GM12878 (cell line): ENCODE data around the gene PJA1. TPM values are rescaled to one million over a fixed set of nuclear protein-coding genes. Genes with fewer than 3 reads are reported as not detected.
A peak's percentile ranks its signal among the peaks of the same experiment; 100 is the strongest.

Source experiments
- ATAC-seq: fragments of 200-7000 bp; cut with Tn5 transposase; 3 replicates; pipeline ENCODE4 v1.9.1; 2020; ENCODE audit warnings: mild to moderate bottlenecking, moderate library complexity
- BruUV-seq: library from RNA; stranded (reverse); fragments of 400-500 nt; replicated peaks from 2 replicates; lab custom pipeline; 2021; lab: Mats Ljungman, UMichigan
- CTCF ChIA-PET: fragments of 300-600 bp; sonication (Branson Sonifier 250); formaldehyde crosslinking; extraction: SDS; loops from one replicate; lab custom pipeline; 2021; ENCODE audit warnings: inconsistent platforms; lab: Yijun Ruan, JAX
- POLR2A ChIA-PET: fragments of 350-600 bp; formaldehyde crosslinking; extraction: SDS; loops from one replicate; lab custom pipeline; 2021; ENCODE audit warnings: inconsistent platforms; lab: Charles Lee
- RAD21 ChIA-PET: fragments of 300-600 bp; sonication (Branson Sonifier 250); formaldehyde crosslinking; loops from one replicate; lab custom pipeline; 2023; ENCODE audit warnings: antibody characterized with exemption; ENCODE audit not compliant: unreplicated experiment; lab: Charles Lee
- SMC1A ChIA-PET: fragments of 300-600 bp; sonication (Branson Sonifier 250); formaldehyde crosslinking; loops from one replicate; lab custom pipeline; 2023; ENCODE audit not compliant: unreplicated experiment, uncharacterized antibody; lab: Charles Lee
- DNase-seq: peaks from one replicate; pipeline ENCODE4 v3.0.0-alpha.2; 2011; ENCODE audit warnings: low read depth, low spot score
- FAIRE-seq: peaks from 3 replicates; lab custom pipeline; 2011; peaks lifted over from hg19 to GRCh38; lab: Jason Lieb, UNC
- H2AFZ ChIP-seq: 2 replicates; pipeline ENCODE4 v1.6.0; 2011; ENCODE audit warnings: low read depth, low read length, control low read depth; ENCODE audit not compliant: control insufficient read depth
- H3K27ac ChIP-seq: 2 replicates; pipeline ENCODE4 v1.5.1; 2011; ENCODE audit warnings: control low read depth; ENCODE audit not compliant: control insufficient read depth, insufficient read depth
- H3K27me3 ChIP-seq, 2 experiments: replicated peaks in 1 of 2; 2 replicates each; pipeline versions ENCODE4 v1.6.0 to v1.6.1; 2011; ENCODE audit warnings: low read length in 1 of 2; ENCODE audit not compliant: control insufficient read depth in 2 of 2, insufficient read depth in 2 of 2
- H3K36me3 ChIP-seq, 2 experiments: 2 replicates each; pipeline ENCODE4 v1.5.1; 2011; ENCODE audit warnings: low read length in 1 of 2; ENCODE audit not compliant: control insufficient read depth in 2 of 2, insufficient read depth in 2 of 2
- H3K4me1 ChIP-seq: 2 replicates; pipeline ENCODE4 v1.6.1; 2011; ENCODE audit warnings: mild to moderate bottlenecking, low read length, moderate library complexity, mixed read lengths; ENCODE audit not compliant: control insufficient read depth, insufficient read depth
- H3K4me2 ChIP-seq: 2 replicates; pipeline ENCODE4 v1.6.0; 2011; ENCODE audit warnings: control low read depth; ENCODE audit not compliant: control insufficient read depth, insufficient read depth
- H3K4me3 ChIP-seq: fragments of 200-600 bp; sonication (generic); 2 replicates; pipeline ENCODE4 v1.5.1; 2016
- H3K79me2 ChIP-seq: 2 replicates; pipeline ENCODE4 v1.6.0; 2011; ENCODE audit warnings: low read length; ENCODE audit not compliant: control insufficient read depth, insufficient read depth
- H3K9ac ChIP-seq: 2 replicates; pipeline ENCODE4 v1.8.0; 2011; ENCODE audit warnings: low read length, control low read depth, mixed read lengths; ENCODE audit not compliant: control insufficient read depth, insufficient read depth
- H3K9me3 ChIP-seq: replicated peaks from 3 replicates; pipeline ENCODE4 v1.5.1; 2011; ENCODE audit warnings: mild to moderate bottlenecking, low read length; ENCODE audit not compliant: control insufficient read depth, insufficient read depth
- H4K20me1 ChIP-seq: 2 replicates; pipeline ENCODE4 v1.6.0; 2011; ENCODE audit not compliant: control insufficient read depth, insufficient read depth
- ATF7 ChIP-seq: fragments of 450-650 bp; IDR thresholded peaks from 2 replicates; pipeline ENCODE4 v1.6.1; 2016; ENCODE audit warnings: low read depth, mild to moderate bottlenecking
- CHD2 ChIP-seq: IDR thresholded peaks from 2 replicates; pipeline ENCODE4 v1.6.1; 2011; ENCODE audit warnings: low read depth, low read length, improper control_type of control experiment, borderline replicate concordance
- MTA2 ChIP-seq: fragments of 450-650 bp; IDR thresholded peaks from 2 replicates; pipeline ENCODE4 v1.6.1; 2016; ENCODE audit warnings: low read depth, mild to moderate bottlenecking, moderate library complexity
- NRF1 ChIP-seq: conservative IDR thresholded peaks from 2 replicates; pipeline ENCODE4 v1.6.1; 2011; ENCODE audit warnings: mild to moderate bottlenecking, low read depth, low read length, improper control_type of control experiment
- RUNX3 ChIP-seq: IDR thresholded peaks from 2 replicates; pipeline ENCODE4 v1.6.1; 2012; ENCODE audit warnings: low read length, inconsistent platforms
- ZNF622 ChIP-seq: fragments of 450-650 bp; IDR thresholded peaks from 2 replicates; pipeline ENCODE4 v1.6.1; 2017; ENCODE audit warnings: mild to moderate bottlenecking, inconsistent platforms
- WGBS: methylation state at CpG from one replicate; pipeline ENCODE4 v1.1.6; 2016; ENCODE audit warnings: low lambda C conversion rate; ENCODE audit not compliant: insufficient replicate concordance, insufficient coverage; ENCODE audit errors: missing lambda C conversion rate; 5-methylcytosine and 5-hydroxymethylcytosine counted together
- in situ Hi-C: fragments of 300-500 bp; cut with MboI; formaldehyde crosslinking; loops from 9 replicates; pipeline ENCODE4 v1.14.3; 2018; ENCODE audit warnings: mixed read lengths
- intact Hi-C: fragments of 100-400 bp; cut with micrococcal nuclease; formaldehyde crosslinking; loops from one replicate; pipeline ENCODE4 v1.14.2; 2022; ENCODE audit not compliant: unreplicated experiment
- polyA plus RNA-seq, 11 experiments: library from polyadenylated mRNA; depleted of rRNA in 4 of 11; unstranded in 6 of 11; stranded (reverse) in 5 of 11; fragments of >200 nt; fragmentation: Nextera tagmentation in 4 of 11; fragmentation: Illumina TruSeq in 1 of 11; extraction: Ambion mirVana in 4 of 11; extraction: Trizol in 1 of 11; gene quantifications; 1 replicate in 1 of 11; 2 replicates in 10 of 11; pipeline versions ENCODE4 v1.2.1 to v1.2.3, GENCODE V29; 2011 to 2016; ENCODE audit warnings: inconsistent platforms in 2 of 11, missing spikeins in 2 of 11, low read depth in 1 of 11
- total RNA-seq, 4 experiments: library from RNA; depleted of rRNA in 3 of 4; stranded (reverse); fragments of >200 nt in 3 of 4; fragmentation: Illumina TruSeq in 1 of 4; extraction: Trizol in 1 of 4; gene quantifications; 2 replicates each; pipeline versions ENCODE4 v1.2.1 to v1.2.3, GENCODE V29; 2013 to 2021

PJA1 gene
- total and polyA plus RNA-seq, 10 of the 15 experiments (the other 5 are each of a cell fraction or from before 2014, with no cell fraction given): 5.2 to 19.5 (median 10.8) TPM

DNA sequence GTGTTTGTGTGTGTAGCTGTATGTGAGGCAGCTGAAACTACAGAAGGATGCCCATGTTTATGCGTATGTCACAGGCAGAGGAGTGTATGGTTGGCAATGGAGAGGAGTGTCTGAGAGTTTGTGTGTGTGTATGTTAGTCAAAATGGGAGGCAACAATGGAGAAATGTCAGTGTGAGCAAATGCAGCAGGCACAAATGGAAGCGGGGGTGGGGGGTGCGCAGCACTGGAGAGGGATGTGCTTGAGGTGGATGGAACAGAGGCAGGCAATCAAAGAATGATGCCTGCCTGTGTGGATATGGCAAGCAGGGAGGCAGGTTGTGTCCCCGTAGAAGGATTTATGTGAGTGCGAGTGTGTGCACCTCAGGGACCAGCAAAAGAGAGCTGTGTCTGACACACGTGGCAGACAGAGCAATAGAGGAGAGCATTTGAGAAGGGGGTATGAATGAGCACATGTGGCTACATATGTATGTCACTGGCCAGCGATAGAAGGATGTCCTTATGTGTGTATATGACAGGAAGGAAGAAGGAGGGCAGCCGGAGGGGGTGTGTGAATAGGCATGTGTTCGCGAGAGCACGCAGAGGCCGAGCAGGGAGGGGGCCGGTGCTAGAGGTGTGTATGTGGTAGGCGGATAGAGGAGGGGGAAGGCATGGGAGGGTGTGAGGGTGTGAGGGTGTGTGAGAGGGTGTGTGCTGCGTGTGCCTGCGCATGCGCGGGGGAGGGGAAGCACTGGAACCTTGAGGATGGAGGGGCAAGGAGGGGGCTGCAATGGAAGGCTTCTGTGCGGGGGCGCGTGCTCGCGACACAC is 1.1 kb downstream of the PJA1 start:
- H3K27ac ChIP-seq: no peak overlapping the region
- H3K79me2 ChIP-seq: no peaks in the 10 kb centered on the region
- H4K20me1 ChIP-seq: no peaks in the 10 kb centered on the region; the same call in 1 of the 2 replicates
- BruUV-seq: no TSS peak
- H3K27me3 ChIP-seq: no peaks in the 10 kb centered on the region
- DNase-seq: no peak
- SMC1A ChIA-PET: no interaction called here
- TF ChIP-seq MTA2: no peak
- TF ChIP-seq CHD2: 0 out of 2 replicates have a peak, but pooled peaks have one; percentile 23
- peak; percentile 50 for TF ChIP-seq NRF1
- TF ChIP-seq ATF7: 0 out of 2 replicates have a peak, but pooled peaks have one; percentile 19
- TF ChIP-seq, all 136 proteins: peak for 3
- H2AFZ ChIP-seq: no peak overlapping the region; the same call in 1 of the 2 replicates
- H3K36me3 ChIP-seq: no peaks in the 10 kb centered on the region
- ChIA-PET POLR2A (no interaction called here), RAD21 (no interaction called here), CTCF (no interaction called here)
- H3K4me2 ChIP-seq: peak overlapping the region; percentile 17
- H3K4me1 ChIP-seq: peaks cover 4% of the 10 kb centered on the region; the same call in 1 of the 2 replicates
- no peaks in the 10 kb centered on the region; the same call in 2 of the 3 replicates for H3K9me3 ChIP-seq
- in situ Hi-C loops: no loop called here
- WGBS: 43% methylated on average over 14 of the region's 23 CpGs
- no peak overlapping the region for H3K9ac ChIP-seq
- no peak overlapping the region for H3K4me3 ChIP-seq
- intact Hi-C loops: no loop called here
- no peak for FAIRE-seq
- ATAC-seq: peak; percentile 89

DNA sequence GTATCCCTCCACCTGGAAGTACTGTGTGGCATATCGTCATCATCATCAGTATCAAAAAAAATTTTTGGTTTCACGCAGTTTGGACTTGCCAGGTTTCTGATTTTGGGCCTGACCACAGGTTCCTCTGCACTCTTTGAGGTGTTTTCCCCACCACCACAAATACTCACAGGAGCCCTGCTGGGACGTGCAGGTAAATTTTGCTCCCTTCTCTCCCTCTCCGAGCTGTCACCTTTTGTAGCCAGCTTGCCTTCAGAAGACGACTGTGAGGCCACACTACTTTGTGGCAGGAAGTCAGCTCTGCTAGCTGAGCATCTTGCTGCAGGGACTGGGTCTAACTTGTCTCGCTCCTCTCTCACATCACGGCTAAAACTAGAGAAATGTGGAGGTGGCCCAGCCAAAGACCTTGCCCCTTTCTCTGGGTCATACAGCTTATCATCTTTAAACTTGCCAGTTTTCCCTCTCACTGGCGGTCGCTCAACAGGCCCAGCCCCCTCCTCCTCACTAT is 2.8 kb downstream of the PJA1 start:
- FAIRE-seq (no peak), ATAC-seq (no peak), DNase-seq (no peak)
- Histone ChIP-seq H3K27me3 (no peaks in the 10 kb centered on the region), H3K4me1 (peaks cover 4% of the 10 kb centered on the region; the same call in 1 of the 2 replicates), H4K20me1 (no peaks in the 10 kb centered on the region; the same call in 1 of the 2 replicates), H3K79me2 (no peaks in the 10 kb centered on the region), H3K36me3 (no peaks in the 10 kb centered on the region), H3K9ac (no peak overlapping the region), H2AFZ (no peak overlapping the region), H3K4me3 (no peak overlapping the region), H3K4me2 (no peak overlapping the region), H3K9me3 (no peaks in the 10 kb centered on the region), H3K27ac (no peak overlapping the region)
- intact Hi-C loops (no loop called here), in situ Hi-C loops (no loop called here)
- ChIA-PET SMC1A (no interaction called here), POLR2A (no interaction called here), RAD21 (no interaction called here), CTCF (no interaction called here)
- 38% methylated on average over 9 of the region's 9 CpGs for WGBS
- BruUV-seq: no TSS peak
- TF ChIP-seq ZNF622 (no peak), RUNX3 (peak; percentile 45)
